T-helper 9 cell (primary cell): ENCODE measurements around the gene PRR19.
A peak's percentile ranks its signal among the peaks of the same experiment; 100 is the strongest.

ENCODE experiments used
- DNase-seq: peaks from one replicate; pipeline ENCODE4 v3.0.0-alpha.2; 2020

PRR19 gene

DNA sequence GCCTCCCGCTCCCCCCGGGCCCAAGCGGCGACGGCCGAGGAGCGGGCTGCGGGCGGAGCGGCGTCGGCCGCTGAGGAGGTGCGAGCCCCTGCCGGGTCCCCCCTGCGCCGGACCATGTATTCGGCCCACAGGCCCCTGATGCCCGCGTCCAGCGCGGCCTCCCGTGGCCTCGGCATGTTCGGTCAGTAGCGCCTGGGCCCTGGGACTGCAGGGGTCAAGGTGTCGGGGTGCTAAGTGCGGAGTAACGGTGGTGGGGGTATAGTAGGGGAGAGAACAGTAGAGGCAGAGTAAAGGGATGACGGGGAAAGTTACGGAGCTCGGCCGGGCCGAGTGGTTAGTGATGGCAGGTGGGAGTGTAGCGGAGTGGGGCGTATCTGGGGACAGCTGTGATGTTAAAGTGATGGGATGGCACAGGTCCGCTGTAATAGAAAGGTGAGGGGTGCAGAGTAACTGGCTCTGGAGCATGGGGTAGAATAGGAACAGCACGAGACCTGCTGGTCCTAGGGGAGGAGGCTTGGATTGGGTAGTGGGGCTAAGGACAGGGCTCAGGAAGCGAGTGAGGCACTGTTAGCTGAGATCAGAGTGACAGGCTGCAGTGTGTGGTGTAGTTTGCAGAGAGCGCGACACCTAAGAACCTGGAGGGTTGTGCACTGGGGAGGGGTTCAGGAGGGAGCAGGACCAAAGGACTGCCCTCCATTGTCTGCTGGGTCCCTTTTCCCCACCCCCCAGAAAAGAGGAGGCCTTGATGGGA, 17.2 kb upstream of the PRR19 start:
- no peak for DNase-seq

DNA sequence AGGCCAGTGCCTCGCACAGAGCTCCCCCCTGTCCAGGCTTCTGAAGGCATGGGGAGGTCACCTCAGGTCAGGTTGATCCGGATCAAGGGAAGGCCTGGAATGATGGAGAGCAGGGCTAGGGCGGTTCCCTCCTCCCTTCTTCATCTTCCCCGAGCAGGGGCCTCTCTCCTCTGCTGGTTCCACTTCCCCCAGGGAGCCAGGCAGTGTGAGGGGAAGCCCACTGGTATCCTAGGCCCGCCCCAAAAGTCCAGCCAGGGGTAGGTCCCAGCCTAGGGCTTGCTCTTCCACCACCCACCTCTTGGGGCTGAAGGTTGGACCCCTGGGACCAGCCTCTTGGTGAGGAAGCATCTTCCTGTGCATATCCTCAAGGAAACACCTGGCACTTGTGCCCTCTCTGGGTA, 16.4 kb upstream of the PRR19 start:
- no peak for DNase-seq

DNA sequence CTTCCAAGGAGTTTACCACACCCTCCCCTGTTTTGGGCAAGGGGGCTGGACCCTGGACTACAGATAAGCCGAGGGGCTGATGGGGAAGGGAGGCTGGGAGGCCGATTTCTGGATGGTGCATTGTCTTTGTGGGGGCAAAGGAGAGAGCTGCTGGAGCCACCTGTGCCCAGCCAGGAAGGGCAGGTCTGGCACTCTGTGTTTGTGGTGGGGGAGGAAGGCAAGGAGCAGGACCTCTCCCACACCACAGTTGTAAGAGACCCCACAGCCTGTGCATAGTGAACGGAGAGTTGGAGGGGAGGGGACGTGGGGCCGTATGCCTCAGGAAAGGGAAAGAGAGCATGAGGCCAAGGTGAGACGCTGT, 16.0 kb upstream of the PRR19 start:
- no peak for DNase-seq

DNA sequence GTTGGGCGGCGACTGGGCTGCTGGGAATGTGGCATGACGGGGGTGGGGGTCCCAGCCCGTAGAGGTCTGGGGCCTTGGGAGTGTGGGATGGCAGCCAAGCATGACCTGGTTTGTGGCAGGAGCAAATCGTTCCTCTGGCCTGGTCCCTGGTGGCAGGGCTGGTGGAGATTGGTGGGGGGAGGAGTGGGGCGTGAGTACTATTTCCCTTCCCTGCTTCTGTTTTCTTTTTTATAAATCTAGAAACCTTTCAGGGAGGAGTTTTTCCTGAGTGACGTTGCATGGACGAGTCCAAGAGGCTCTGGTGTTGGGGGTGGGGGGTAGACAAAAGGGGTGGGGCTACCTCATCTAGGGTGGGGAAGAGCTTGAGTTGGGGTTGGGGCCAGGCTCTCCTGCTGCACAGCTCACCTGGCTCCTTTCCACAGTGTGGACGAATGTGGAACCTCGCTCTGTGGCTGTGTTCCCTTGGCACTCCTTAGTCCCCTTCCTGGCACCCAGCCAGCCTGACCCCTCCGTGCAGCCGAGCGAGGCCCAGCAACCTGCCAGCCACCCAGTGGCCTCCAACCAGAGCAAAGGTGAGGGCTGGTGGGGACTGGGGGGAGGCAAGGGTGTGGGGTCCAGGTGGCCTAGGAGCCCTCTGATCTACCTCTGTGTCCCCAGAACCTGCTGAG, 15.4 kb upstream of the PRR19 start:
- DNase-seq = no peak

DNA sequence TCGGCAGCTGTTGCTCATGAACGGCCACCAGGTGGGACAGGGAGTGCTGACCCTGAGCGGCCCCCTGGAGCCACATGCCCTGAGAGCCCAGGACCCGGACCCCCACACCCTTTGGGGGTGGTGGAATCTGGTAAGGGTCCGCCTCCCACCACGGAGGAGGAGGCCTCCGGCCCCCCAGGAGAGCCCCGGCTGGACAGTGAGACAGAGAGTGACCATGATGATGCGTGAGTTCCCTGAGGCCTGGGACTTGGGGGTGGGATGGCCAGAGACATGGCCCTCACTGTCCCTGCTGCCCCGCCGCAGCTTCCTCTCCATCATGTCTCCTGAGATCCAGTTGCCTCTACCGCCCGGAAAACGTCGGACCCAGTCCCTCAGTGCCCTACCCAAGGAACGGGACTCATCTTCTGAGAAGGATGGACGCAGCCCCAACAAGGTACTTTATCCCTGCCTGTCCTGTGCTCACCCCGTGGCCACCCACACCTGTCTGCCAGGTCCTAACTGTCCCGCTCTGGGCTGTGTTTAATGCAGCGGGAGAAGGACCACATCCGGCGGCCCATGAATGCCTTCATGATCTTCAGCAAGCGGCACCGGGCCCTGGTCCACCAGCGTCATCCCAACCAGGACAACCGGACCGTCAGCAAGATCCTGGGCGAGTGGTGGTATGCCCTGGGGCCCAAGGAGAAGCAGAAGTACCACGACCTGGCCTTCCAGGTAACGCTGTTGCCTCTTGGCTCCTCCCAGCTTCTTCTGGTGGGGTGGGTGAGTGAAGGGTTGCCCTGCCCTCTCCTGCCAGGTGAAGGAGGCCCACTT, 14.7 kb upstream of the PRR19 start:
- no peak for DNase-seq

DNA sequence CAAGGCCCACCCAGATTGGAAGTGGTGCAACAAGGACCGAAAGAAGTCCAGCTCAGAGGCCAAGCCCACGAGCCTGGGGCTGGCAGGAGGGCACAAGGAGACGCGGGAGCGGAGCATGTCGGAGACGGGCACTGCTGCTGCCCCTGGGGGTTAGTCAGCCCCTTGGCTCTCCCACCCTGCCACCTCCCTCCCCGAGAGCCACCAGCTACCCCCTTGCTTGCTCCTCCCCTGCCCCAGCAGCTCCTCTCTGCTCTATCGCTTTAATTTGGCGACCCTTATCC, 14.2 kb upstream of the PRR19 start:
- no peak for DNase-seq

DNA sequence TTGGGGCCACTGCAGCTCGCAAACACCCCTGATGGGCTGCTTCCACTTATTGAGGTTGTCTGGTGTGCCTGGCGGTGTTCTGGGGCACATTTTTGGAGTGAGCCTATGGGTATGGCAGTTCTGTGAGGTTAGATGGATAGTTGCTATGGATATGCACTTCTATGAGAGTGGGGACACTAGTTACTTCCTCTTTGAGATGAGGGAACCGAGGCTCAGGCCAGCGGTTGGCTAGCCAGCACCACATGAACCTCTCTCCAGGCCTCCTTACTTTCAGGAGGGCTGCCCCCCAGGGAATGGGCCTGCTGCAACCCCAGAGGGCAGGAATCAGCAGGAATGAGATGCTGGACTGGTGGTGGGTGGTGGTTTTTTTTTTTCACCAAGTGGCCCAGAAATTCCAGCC, 13.5 kb upstream of the PRR19 start:
- no peak for DNase-seq

DNA sequence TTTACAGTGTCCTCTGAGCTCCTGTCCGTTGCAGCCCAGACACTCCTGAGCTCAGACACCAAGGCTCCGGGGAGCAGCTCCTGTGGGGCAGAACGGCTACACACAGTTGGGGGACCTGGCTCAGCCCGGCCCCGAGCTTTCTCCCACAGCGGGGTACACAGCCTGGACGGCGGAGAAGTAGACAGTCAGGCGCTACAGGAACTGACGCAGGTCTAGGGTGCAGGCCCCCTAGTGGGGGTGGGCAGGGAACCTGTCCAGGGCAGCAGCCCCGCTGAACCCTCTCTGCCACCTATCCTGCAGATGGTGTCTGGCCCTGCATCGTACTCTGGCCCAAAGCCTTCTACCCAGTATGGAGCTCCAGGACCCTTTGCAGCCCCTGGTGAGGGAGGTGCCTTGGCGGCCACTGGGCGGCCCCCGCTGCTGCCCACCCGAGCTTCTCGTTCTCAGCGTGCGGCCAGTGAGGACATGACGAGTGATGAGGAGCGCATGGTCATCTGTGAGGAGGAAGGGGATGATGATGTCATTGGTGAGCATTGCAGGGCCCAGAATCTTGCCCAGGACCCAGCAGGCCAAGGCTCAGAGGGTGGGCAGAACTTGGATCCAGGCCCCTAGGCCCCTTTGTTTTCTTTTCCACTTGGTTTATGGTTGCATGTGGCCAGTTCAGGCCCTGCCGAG, 12.9 kb upstream of the PRR19 start:
- DNase-seq = no peak

DNA sequence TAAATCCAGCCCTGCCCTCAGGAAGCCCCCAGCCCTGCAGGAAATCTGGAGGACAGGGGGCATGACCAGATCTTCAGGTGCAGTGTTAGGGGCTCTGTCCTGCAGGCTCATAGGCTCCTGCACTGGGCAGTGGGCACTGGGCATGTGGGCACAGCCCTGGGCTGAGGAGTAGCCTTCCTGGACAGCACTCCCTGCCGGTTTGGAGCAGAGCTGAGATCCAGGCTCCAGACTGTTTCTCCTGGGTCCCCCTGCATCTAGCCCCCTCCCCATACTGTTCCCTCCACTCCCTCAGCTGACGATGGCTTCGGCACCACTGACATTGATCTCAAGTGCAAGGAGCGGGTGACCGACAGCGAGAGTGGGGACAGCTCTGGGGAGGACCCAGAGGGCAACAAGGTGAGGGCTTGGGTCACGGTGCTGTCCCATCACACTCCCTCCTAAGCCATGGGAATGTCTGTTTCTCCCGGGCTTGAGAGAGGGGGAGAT, 12.3 kb upstream of the PRR19 start:
- DNase-seq = no peak

DNA sequence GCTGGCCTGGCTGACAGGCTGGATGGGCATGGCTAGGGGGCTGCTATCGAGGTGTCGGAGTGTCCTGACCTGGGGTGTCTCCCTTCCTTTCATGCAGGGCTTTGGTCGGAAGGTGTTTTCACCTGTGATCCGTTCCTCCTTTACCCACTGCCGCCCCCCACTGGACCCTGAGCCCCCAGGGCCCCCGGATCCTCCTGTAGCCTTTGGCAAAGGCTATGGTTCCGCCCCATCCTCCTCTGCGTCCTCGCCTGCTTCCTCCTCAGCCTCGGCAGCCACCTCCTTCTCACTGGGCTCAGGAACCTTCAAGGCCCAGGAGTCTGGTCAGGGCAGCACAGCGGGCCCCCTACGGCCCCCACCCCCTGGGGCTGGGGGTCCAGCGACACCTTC, 11.8 kb upstream of the PRR19 start:
- DNase-seq = no peak

DNA sequence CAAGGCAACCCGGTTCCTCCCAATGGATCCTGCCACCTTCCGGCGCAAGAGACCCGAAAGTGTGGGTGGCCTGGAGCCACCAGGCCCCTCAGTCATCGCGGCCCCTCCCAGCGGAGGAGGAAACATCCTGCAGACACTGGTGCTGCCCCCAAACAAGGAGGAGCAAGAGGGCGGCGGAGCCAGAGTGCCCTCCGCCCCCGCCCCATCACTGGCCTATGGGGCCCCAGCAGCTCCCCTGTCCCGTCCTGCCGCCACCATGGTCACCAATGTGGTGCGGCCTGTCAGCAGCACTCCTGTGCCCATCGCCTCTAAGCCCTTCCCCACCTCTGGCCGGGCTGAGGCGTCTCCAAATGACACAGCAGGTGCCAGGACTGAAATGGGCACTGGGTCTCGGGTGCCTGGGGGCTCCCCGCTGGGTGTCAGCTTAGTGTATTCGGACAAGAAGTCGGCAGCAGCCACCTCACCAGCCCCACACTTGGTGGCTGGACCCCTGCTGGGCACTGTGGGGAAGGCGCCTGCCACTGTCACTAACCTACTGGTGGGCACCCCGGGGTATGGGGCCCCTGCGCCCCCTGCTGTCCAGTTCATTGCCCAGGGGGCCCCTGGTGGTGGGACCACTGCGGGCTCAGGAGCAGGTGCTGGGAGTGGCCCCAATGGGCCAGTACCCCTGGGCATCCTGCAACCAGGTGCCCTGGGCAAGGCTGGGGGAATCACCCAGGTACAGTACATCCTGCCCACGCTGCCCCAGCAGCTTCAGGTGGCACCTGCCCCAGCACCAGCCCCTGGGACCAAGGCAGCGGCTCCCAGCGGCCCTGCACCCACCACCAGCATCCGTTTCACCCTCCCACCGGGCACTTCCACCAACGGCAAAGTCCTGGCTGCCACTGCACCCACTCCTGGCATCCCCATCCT, 11.2 kb upstream of the PRR19 start:
- DNase-seq = peak; percentile 51

DNA sequence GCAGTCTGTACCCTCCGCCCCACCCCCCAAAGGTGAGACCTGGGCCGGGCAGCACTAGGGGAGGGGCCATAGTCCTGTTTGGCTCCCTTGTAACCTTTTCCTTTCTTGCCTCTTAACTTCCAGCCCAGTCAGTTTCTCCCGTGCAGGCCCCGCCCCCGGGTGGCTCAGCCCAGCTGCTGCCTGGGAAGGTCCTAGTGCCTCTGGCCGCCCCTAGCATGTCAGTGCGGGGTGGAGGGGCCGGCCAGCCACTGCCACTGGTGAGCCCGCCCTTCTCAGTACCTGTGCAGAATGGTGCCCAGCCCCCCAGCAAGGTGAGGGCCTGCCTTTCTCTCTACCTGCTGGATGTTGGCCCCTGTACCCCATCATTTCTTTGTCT, 10.5 kb upstream of the PRR19 start:
- no peak for DNase-seq

DNA sequence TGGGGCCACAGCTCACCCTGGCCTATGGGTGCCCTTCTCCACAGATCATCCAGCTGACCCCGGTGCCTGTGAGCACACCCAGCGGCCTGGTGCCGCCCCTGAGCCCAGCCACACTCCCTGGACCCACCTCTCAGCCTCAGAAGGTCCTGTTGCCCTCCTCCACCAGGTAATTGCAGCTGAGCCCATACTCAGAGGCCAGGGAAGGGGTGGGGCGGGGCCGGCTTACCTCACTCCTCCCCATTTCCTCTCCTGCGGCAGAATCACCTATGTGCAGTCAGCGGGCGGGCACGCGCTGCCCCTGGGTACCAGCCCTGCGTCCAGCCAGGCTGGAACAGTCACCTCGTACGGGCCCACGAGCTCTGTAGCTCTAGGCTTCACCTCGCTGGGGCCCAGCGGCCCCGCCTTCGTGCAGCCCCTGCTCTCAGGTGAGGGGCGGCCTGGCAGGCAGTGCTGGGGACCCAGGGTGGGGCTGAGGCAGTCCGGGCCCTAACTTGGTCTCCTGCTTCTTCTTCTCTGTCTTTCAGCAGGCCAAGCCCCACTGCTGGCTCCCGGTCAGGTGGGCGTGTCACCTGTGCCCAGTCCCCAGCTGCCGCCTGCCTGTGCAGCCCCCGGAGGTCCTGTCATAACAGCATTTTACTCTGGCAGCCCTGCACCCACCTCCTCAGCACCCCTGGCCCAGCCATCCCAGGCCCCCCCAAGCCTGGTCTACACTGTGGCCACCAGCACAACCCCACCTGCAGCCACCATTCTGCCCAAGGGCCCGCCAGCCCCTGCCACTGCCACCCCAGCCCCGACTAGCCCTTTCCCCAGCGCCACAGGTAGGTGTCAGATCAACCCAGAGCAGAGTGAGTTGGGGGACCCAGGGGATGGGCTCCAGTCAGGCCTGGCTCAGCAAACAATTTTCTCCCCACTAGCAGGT, 9.6 kb upstream of the PRR19 start:
- DNase-seq = no peak

DNA sequence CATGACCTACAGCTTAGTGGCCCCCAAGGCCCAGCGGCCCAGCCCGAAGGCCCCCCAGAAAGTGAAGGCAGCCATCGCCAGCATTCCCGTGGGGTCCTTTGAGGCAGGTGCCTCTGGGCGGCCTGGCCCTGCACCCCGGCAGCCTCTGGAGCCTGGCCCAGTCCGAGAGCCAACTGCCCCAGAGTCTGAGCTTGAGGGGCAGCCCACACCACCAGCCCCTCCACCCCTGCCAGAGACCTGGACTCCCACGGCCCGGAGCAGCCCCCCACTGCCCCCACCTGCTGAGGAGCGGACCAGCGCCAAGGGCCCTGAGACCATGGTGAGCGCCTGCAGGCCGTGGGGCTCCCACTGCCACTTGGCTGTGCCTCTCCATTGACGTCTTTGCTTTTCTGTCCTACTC, 9.0 kb upstream of the PRR19 start:
- DNase-seq = no peak

DNA sequence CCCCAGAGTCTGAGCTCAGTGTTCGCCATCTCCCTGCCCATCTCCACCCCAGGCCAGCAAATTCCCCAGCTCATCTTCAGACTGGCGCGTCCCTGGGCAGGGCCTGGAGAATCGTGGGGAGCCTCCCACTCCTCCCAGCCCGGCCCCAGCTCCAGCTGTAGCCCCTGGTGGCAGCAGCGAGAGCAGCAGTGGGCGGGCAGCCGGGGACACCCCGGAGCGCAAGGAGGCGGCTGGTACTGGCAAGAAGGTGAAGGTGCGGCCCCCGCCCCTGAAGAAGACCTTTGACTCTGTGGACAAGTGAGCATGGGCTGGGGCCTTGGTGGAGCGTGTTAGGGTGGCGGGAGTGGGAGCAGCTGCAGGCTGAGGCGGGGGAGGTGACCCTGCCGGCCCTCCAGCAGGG, 8.4 kb upstream of the PRR19 start:
- no peak for DNase-seq

DNA sequence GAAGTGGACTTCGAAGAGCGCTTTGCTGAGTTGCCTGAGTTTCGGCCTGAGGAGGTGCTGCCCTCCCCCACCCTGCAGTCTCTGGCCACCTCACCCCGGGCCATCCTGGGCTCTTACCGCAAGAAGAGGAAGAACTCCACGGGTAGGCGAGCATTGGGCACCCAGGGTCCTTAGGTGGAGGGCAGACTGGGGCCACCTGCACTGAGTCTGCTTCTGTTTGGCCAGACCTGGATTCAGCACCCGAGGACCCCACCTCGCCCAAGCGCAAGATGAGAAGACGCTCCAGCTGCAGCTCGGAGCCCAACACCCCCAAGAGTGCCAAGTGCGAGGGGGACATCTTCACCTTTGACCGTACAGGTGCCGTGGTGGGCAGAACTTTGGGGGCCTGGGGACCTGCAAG, 8.0 kb upstream of the PRR19 start:
- no peak for DNase-seq

DNA sequence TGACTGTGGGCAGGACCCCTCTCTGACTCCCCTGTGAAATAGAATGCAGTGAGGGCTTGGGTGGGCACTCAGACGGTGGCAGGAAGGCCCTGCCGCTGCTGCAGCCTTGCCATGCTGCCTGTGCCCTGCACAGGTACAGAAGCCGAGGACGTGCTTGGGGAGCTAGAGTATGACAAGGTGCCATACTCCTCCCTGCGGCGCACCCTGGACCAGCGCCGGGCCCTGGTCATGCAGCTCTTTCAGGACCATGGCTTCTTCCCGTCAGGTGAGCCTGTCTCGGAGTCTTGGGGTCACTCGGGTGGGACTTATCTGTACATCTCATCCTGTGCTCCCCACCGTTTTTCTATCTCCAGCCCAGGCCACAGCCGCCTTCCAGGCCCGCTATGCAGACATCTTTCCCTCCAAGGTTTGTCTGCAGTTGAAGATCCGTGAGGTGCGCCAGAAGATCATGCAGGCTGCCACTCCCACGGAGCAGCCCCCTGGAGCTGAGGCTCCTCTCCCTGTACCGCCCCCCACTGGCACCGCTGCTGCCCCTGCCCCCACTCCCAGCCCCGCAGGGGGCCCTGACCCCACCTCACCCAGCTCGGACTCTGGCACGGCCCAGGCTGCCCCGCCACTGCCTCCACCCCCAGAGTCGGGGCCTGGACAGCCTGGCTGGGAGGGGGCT, 7.3 kb upstream of the PRR19 start:
- no peak for DNase-seq

DNA sequence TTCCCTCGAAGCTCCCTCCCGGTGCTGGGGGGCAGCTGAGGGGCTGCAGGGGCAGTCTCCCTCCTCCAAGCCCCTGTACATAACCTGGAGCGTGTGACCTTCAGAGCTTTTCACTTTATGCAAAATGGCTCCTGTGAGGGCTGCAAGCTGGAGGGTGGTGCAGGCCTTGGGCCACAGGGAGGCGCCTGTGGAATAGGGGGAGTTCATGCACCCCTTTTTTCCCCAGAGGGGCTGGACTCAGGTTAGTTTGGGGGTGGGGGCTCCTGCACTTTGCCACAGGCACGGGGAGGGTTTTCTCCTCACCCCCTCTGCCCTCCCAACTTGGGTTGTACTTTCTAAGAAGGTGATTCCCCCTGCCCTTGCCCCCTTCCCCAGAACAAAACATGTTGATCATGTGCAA, 6.6 kb upstream of the PRR19 start:
- DNase-seq = no peak

DNA sequence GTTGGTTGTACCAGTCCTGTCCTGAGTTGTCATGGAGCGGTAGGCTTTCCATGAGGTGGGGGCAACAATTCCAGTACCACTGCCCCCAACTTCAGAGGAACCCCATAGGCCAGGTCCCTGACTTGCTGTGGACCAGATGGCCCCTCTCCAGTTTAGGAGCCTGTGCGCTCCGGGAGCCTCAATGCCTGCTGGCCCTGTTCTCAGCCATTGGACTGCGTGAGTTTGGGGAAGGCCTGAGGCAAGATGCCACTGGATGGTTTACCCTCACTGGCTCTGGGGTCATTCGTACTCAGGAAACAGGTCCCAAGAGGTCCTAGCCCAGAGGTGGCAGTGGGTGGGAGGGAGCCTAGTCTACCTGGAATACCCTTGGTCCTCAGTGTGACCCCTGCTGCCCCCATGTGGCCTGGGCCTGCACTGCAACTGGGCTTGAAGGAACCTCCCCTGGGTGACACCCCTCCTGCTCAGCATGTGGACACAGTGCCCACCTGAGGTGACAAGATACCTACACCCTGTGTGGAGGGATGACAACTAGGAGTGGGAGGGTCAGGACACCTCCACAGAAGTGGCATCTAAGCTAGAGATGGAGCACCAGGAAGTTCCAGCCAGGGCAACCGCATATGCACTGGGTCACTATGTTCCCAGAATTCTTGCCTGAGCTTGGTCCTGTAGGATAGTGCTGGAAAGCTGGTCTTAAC, 6.0 kb upstream of the PRR19 start:
- DNase-seq = peak; percentile 91

DNA sequence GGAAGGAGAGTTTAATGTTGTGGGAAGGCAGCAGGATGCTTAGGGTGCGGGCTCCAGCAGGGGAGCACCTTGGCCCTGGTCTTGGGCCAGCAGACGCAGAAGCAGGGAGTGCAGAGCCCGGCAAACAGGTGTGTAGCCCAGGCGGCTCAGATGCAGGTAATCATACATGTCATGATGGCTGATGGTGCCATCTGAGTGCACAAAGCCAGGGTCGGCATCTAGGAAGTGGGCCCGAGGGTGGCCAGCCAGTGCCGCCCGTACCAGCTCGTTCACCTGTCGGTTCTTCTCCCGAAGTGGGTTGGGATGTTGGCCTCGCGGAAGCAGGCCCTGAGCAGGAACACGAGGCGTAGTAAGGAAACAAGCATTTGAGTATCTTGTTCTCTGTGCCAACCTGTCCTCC, 4.9 kb upstream of the PRR19 start:
- no peak for DNase-seq
